Activated T-cell treated with anti-CD3 and anti-CD28 coated beads, Interleukin-2, amount 50 U/mL, for 1 hour (primary cell): ENCODE measurements around the gene PHACTR3.
"Not testable (repeated sequence)": the region's sequence is repeated elsewhere in the genome, so short reads cannot be mapped to it uniquely, and the experiment has no call there.

ENCODE experiments used
- DNase-seq: peaks from one replicate; pipeline ENCODE4 v3.0.0-alpha.2; 2020

The PHACTR3 gene

GRCh38 chr20:59835448-59836395 is 231.4 kb downstream of the PHACTR3 start:
- no peak for DNase-seq

DNA sequence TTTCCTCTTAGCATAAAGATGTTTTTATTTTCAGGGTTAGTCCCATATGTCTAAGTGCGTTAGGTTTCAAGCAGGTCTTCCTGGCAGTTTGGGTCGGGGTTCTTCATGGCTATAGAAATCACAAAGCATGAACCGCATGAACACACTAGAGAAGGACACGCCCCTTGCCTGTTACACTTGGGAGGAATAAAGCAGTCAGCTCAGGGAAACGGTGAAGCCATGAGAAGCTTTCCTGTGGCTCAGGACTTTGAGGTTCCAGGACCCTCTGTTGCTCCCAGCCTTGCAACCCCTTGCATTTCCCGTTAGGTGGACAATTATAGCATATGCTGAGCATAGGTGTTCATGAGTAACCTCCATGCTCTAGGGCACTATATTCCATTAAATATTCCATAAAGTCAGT is 232.4 kb downstream of the PHACTR3 start:
- no peak for DNase-seq

GRCh38 chr20:59837623-59838394 is 233.5 kb downstream of the PHACTR3 start:
- DNase-seq: no peak

DNA sequence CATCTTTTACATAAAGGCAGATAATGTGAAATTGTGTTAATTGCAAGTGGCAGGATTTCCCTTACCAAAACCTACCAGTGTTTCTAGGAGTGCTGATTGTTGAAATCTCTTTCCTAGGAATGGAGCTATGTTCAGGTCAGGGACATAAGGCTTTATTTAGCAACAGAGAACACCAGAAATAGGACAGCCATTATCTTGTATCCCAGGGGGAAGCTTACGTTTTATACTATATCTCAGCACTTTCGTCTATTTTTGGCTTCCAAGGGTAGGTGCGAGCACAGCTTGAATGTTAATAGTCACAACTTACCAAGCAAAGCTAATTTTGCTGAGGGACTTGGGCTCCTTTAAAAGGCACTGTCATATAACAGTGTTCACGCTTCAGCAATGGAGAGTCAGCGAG is 235.1 kb downstream of the PHACTR3 start:
- no peak for DNase-seq

DNA sequence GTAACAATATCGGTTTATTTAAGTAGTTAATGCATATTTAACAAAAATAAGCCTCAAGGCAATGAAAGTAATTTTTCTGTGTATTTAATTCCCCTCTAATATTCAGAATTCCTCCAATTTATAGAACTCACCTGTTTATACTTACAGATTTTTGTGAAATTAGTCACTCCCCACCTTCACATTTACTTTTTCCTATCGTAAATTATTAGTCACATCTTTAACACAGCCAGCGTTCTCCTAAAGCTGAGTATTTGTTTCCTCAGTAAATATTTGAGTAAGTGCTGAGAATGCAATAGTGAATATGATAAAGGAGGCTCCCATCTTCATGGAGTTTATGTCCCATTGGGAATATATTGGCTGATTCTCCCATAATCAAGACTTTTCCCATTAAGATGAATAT is 241.1 kb downstream of the PHACTR3 start:
- no peak for DNase-seq

- DNase-seq: no peak
Observed at GRCh38 chr20:59848182-59848581, 243.8 kb downstream of the PHACTR3 start.

GRCh38 chr20:59850018-59850641 is 245.8 kb downstream of the PHACTR3 start:
- DNase-seq: no peak

DNA sequence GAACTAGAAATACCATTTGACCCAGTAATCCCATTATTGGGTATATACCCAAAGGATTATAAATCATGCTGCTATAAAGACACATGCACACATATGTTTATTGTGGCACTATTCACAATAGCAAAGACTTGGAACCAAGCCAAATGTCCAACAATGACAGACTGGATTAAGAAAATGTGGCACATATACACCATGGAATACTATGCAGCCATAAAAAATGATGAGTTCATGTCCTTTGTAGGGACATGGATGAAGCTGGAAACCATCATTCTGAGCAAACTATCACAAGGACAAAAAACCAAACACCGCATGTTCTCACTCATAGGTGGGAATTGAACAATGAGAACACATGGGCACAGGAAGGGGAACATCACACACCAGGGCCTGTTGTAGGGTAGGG is 252.2 kb downstream of the PHACTR3 start:
- DNase-seq: not testable (repeated sequence)

DNA sequence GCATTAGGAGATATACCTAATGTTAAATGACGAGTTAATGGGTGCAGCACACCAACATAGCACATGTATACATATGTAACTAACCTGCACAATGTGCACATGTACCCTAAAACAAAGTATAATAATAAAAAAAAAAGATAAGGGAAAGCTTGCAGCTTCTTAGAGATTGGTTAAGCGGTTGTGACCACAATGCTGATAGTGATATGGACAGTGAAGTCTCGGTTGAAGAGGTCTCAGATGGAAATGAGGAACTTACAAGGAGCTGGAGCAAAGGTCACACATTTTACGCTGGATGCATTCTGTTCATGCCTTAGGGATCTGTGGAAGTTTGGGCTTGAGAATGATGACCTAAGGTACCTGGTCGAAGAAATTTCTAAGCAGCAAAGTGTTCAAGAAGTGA is 252.6 kb downstream of the PHACTR3 start:
- not testable (repeated sequence) for DNase-seq

DNA sequence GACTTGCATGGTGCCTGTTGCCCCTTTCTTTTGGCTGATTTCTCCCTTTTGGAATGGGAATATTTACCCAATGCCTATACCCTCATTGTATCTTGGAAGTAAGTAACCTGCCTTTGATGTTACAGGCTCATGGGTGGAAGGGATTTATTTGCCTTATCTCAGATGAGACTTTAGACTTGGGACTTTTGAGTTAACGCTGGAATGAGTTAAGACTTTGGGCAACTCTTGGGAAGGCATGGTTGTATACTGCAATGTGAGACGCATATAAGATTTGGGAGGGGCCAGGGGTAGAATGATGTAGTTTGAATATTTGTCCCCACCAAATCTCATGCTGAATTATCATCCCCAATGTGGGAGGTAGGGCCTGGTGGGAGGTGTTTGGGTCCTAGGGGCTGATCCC is 253.6 kb downstream of the PHACTR3 start:
- DNase-seq: no peak

DNA sequence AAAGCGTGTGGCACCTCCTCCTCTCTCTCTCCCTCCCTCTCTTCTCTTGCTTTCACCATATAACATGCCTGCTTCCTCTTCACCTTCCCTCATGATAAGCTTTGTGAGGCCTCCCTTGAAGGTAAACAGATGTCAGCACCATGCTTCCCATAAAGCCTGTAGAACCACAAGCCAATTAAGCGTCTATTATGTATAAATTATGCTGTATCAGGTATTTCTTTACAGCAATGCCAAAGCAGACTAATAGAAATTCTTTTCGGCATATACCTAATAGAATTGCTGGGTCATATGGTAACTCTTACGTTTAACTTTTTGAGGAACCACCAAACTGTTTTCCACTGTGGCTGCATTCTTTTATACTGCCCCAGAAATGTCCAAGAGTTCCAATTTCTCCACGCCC is 254.1 kb downstream of the PHACTR3 start:
- no peak for DNase-seq

DNA sequence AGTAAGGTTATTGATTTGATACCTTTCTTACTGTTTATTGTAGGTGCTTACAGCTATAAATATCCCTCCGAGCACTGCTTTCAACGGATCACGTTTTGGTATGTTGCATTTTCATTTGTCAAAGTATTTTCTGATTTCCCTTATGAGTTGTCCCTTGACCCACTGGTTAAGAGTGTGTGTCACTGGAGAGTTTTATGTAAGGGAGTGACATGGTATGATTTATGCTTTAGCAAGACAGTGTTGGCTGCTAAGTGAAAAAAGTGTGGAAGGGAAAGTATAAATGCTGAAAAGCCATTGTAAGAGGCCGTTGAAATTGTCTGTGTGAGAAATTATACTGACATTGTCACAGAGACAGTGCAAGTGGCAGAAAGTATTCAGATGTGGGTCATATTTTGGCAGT is 257.1 kb downstream of the PHACTR3 start:
- DNase-seq: no peak

DNA sequence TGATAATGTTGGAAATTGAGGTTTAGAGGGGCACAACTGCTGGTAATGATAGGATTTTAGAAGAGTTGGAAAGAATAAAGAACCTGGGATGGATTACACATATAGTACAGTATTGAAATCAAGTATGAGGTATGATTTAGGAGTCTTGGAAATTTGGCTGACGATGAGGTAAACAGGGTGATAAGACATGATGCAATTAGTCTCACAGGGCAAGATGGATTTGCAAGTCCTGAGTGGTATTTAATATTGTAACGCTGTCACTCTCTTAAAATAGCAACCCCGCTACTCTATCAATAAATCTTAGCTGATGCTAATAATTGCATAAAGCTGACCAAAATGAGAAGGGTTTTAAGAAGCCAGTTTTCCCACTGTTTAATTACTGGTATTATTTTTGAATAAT is 258.7 kb downstream of the PHACTR3 start:
- no peak for DNase-seq

DNA sequence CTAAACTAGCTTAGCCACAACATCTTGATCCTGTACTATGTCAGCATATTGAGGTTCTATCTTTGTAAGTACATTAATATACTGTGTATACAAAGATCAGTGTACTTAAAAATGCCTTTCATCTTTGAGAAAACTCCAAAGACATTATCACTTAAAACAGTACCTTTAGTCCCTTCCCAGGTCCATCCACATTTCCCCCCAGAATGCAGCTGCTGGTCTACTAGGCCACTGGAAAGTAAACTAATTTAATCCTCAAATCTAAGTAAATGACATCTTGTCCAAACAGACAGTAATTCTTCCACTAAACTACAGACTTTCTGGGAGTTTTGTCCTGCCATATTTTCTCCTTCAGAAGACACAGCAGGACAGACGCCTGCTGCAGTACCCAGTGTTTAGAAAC is 260.4 kb downstream of the PHACTR3 start:
- no peak for DNase-seq

DNA sequence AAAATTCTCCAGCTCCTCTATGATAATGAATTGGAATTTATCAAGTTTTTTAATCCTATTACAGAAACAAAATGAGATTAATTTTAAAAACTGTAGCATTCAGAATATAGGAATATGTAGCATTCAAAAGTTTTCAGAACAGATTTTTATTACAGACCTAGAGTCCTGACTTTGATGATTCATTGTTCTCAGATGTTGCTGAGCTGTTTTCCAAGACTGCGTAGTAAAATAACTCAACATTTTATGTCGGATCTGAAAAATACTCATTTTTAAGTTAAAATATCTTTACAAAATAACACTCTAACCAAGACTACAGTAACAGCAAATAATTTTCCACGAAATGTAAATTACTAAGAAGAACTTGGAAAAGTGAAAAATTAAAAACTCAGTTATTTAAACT is 262.0 kb downstream of the PHACTR3 start:
- no peak for DNase-seq

GRCh38 chr20:59871096-59871495 is 266.8 kb downstream of the PHACTR3 start:
- DNase-seq: no peak

- DNase-seq: no peak
Observed at GRCh38 chr20:59873409-59873808, 269.1 kb downstream of the PHACTR3 start.

DNA sequence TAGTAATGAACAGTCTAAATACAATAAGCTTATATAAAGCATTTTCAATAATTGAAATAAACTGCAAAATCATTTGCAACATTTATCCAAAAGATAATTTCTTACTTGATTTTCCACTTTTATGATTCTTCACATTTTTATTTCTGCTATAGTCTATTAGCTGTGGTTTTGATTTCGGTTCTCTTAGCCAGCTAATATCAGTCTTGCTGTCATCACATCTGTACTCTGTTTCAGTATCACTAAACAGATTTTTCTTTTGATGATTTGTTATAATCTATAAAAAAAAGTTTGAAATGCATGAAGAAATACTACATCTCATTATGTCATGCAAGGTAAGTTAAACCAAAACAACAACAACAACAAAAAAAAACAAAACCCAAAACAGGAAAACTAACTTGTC is 275.9 kb downstream of the PHACTR3 start:
- no peak for DNase-seq

DNA sequence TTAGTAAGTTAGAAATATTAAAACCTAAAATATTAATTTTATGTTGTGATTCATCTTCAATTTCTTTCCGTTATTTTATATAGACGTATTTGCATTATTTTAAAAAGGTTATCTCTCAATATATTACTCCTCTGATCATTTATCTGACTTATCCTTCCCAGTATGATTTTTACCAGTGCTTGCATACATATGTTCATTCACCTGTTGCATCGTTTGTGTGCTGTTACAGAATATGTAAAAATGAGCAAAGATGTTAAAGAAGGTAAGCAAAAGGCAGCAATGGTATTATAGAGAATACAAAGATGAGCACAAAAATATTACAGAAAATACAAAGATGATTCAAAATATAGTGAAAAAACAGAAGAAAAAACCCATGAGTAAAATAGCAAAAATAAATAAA is 280.2 kb downstream of the PHACTR3 start:
- no peak for DNase-seq

- no peak for DNase-seq
Observed at GRCh38 chr20:59888050-59888449, 283.7 kb downstream of the PHACTR3 start.

DNA sequence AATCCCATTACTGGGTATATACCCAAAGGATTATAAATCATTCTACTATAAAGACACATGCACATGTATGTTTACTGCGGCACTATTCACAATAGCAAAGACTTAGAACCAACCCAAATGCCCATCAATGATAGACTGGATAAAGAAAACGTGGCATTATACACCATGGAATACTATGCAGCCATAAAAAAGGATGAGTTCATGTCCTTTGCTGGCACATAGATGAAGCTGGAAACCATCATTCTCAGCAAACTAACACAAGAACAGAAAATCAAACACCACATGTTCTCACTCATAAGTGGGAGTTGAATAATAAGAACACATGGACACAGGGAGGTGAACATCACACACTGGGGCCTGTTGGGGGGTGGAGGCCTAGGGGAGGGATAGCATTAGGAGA is 285.7 kb downstream of the PHACTR3 start:
- DNase-seq: not testable (repeated sequence)

DNA sequence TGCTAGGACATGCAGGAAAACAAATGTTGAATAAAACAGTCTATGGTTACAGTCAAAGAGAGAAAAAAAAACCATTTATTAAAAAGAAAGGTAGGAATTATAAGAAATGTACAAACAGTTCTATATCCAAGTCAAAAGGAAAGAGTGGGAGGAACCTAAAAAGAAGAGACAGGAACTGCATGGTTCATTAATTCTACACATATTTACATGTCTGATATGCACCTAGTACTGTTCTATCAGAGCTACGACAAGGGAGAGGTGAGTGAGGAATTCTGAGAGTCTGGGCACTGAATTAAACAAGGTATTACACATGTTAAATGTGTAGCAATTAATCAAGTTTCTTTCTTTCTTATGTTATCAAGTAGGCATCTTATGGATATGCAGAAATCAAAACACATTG is 287.2 kb downstream of the PHACTR3 start:
- DNase-seq: no peak

DNA sequence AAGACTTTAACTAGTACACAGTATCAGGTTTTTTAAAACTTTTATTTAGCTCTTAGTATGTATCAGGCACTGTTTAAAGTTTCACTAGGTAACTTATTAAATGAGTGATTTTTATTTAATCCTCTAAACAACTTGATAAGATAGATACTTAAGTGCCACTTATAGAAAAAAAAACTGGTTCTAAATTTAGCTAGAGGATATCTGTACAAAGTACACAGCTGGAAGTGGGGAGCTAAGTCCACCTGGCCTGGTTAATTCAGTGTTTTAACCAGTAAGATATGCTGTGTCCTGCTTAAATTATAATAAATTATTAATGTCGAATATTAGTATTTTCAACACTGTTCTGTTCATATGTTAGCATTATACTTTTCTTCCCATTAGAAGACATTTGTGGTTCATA is 291.6 kb downstream of the PHACTR3 start:
- no peak for DNase-seq
